Vagina (tissue), 2 donors: ENCODE measurements around the gene CDK16.

Experiments used
- CTCF ChIP-seq, 3 experiments: fragments of 450-650 bp in 2 of 3; fragments of 200-600 bp in 1 of 3; sonication (generic) in 1 of 3; IDR thresholded peaks; one replicate each; pipeline ENCODE4 v1.5.1; 2017 to 2019; ENCODE audit warnings: antibody characterized with exemption in 3 of 3, mild to moderate bottlenecking in 2 of 3, moderate library complexity in 2 of 3
- POLR2A ChIP-seq, 2 donors: fragments of 450-650 bp; IDR thresholded peaks; one replicate each; pipeline ENCODE4 v1.6.1; 2017; ENCODE audit warnings: antibody characterized with exemption in 2 of 2, mild to moderate bottlenecking in 2 of 2, moderate library complexity in 2 of 2
- POLR2AphosphoS5 ChIP-seq, 2 donors: sonication (generic); formaldehyde crosslinking; IDR thresholded peaks; one replicate each; pipeline ENCODE4 v1.9.0; 2017; ENCODE audit warnings: antibody characterized with exemption in 2 of 2, mild to moderate bottlenecking in 2 of 2, low read depth in 1 of 2; ENCODE audit not compliant: insufficient read depth in 1 of 2

- TF ChIP-seq POLR2A (IDR thresholded peaks at IDR 0.05) (no peak), CTCF (IDR thresholded peaks at IDR 0.05) (no peak), POLR2AphosphoS5 (IDR thresholded peaks at IDR 0.05; ENCODE audit: insufficient read depth in 1 of 2, low read depth in 1 of 2) (no peak)
Observed at GRCh38 chrX:47273011-47273730, 54.7 kb downstream of the CDK16 start.
